ENCODE results near the gene GYPC.

GRCh38 chr2:126722081-126722480, 66.1 kb downstream of the GYPC start:
- no peak for TF ChIP-seq RFX5 (IDR thresholded peaks at IDR 0.05; ENCODE audit: low read depth, low read length)
- TF ChIP-seq CTCF (conservative IDR thresholded peaks at IDR 0.05; ENCODE audit: low read depth, low read length): no peak
- no peak for TF ChIP-seq POLR2A (IDR thresholded peaks at IDR 0.05; ENCODE audit: low read depth, low read length)
- no peak for TF ChIP-seq SMC3 (IDR thresholded peaks at IDR 0.05; ENCODE audit: low read depth, low read length)
- TF ChIP-seq MAFK (IDR thresholded peaks at IDR 0.05; ENCODE audit: low read depth, low read length): no peak
- no peak for TF ChIP-seq CEBPB (IDR thresholded peaks at IDR 0.05; ENCODE audit: low read depth, low read length)
- no peak for TF ChIP-seq FOS (IDR thresholded peaks at IDR 0.05; ENCODE audit: low read depth, low read length)
